Small intestine (tissue), 16 donors: ENCODE results near the gene BACH1. TPM values are rescaled to one million over a fixed set of nuclear protein-coding genes. Genes with fewer than 3 reads are reported as not detected.
"Not testable (repeated sequence)": the region's sequence is repeated elsewhere in the genome, so short reads cannot be mapped to it uniquely, and the experiment has no call there.

Experiments used
- DNase-seq, 2 donors: peaks; one replicate each; pipeline versions ENCODE4 v3.0.0 to v3.0.0-alpha.2; 2013
- FAIRE-seq: peaks from 2 replicates; lab custom pipeline; 2012; peaks lifted over from hg19 to GRCh38; lab: Jason Lieb, UNC
- H3K27ac ChIP-seq, 3 donors: one replicate each; pipeline ENCODE4 v1.5.1; 2013; ENCODE audit warnings: low read length in 2 of 3, mild to moderate bottlenecking in 2 of 3, control low read depth in 1 of 3, inconsistent platforms in 1 of 3, low read depth in 1 of 3, moderate library complexity in 1 of 3
- H3K27me3 ChIP-seq, 3 donors: one replicate each; pipeline ENCODE4 v1.6.1; 2013; ENCODE audit warnings: low read length in 3 of 3, inconsistent platforms in 1 of 3; ENCODE audit not compliant: control insufficient read depth in 3 of 3, insufficient read depth in 3 of 3
- H3K36me3 ChIP-seq, 3 donors: one replicate each; pipeline ENCODE4 v1.6.1; 2013; ENCODE audit warnings: low read length in 3 of 3, inconsistent platforms in 1 of 3, low read depth in 1 of 3, mild to moderate bottlenecking in 1 of 3, moderate library complexity in 1 of 3; ENCODE audit not compliant: control insufficient read depth in 3 of 3, insufficient read depth in 2 of 3
- H3K4me1 ChIP-seq, 3 donors: one replicate each; pipeline ENCODE4 v1.6.1; 2013; ENCODE audit warnings: low read length in 2 of 3, inconsistent platforms in 1 of 3, low read depth in 1 of 3, mild to moderate bottlenecking in 1 of 3, moderate library complexity in 1 of 3; ENCODE audit not compliant: control insufficient read depth in 3 of 3, insufficient read depth in 2 of 3
- H3K4me3 ChIP-seq, 3 donors: one replicate each; pipeline ENCODE4 v1.5.1; 2013; ENCODE audit warnings: low read length in 3 of 3, control low read depth in 1 of 3, inconsistent platforms in 1 of 3, low read depth in 1 of 3, mild to moderate bottlenecking in 1 of 3, moderate library complexity in 1 of 3
- H3K9me3 ChIP-seq, 2 donors: one replicate each; pipeline ENCODE4 v1.6.1; 2013; ENCODE audit warnings: low read depth in 1 of 2, low read length in 1 of 2; ENCODE audit not compliant: control insufficient read depth in 2 of 2, insufficient read depth in 1 of 2
- WGBS, 3 donors: extraction: QIAGEN DNeasy Blood & Tissue Kit; methylation state at CpG; one replicate each; pipeline ENCODE4 v1.1.7; 2013; 5-methylcytosine and 5-hydroxymethylcytosine counted together
- long read RNA-seq, 10 donors: transcript quantifications; one replicate each; lab custom pipeline, GENCODE V29; 2026
- polyA plus RNA-seq, 4 donors: library from polyadenylated mRNA; stranded (reverse) in 3 of 4; unstranded in 1 of 4; fragments of 200-250 nt in 3 of 4; fragments of 120-200 nt in 1 of 4; gene quantifications; one replicate each; pipeline versions ENCODE4 v1.2.1 to v1.2.3, GENCODE V29; 2013
- donor health status: healthy with polysubstance abuse.
- donor health status: control.
- donor health status: control.
- donor health status: Bipolar disorder and iron deficiency.
- donor health status: healthy.

Gene BACH1
- 10 to 100 TPM in 2 of 4 donors, 1 to 10 TPM in 2; 6.5 to 57.6 (median 9.2) TPM for polyA plus RNA-seq
- long read RNA-seq, donor 1, full-length matches to known transcripts, result 11 of 42 reads
- long read RNA-seq, donor 1, partial matches to known transcripts, result 31 of 42 reads
- long read RNA-seq, donor 1, other reads (novel, unspliced or antisense), result 0 of 42 reads
- long read RNA-seq, donor 2, full-length matches to known transcripts, result 2 of 2 reads
- long read RNA-seq, donor 2, partial matches to known transcripts, result 0 of 2 reads
- long read RNA-seq, donor 2, other reads (novel, unspliced or antisense), result 0 of 2 reads
- long read RNA-seq, donor 3, full-length matches to known transcripts, result 2 of 11 reads
- long read RNA-seq, donor 3, partial matches to known transcripts, result 9 of 11 reads
- long read RNA-seq, donor 3, other reads (novel, unspliced or antisense), result 0 of 11 reads
- long read RNA-seq, donor 4, result 0 reads
- long read RNA-seq, donor 5, result 0 reads
- long read RNA-seq, donor 6, partial matches to known transcripts, result 10 of 10 reads
- long read RNA-seq, donor 6, other reads (novel, unspliced or antisense), result 0 of 10 reads
- long read RNA-seq, donor 7, full-length matches to known transcripts, result 4 of 4 reads
- long read RNA-seq, donor 7, partial matches to known transcripts, result 0 of 4 reads
- long read RNA-seq, donor 7, other reads (novel, unspliced or antisense), result 0 of 4 reads
- long read RNA-seq, donor 8, result 0 reads
- long read RNA-seq, donor 9, result 0 reads
- long read RNA-seq, donor 10, full-length matches to known transcripts, result 1 of 12 reads
- long read RNA-seq, donor 10, partial matches to known transcripts, result 11 of 12 reads
- long read RNA-seq, donor 10, other reads (novel, unspliced or antisense), result 0 of 12 reads

- Histone ChIP-seq H3K4me1 (peaks cover 3 to 25% (median 5%) of the 10 kb centered on the region in 3 donors), H3K27ac (peak within 1 kb of the TSS; percentile 90 to 92 (median 91)), H3K9me3 (peaks cover 0 to 10% of the 10 kb centered on the region in 2 donors), H3K36me3 (no peaks in the 10 kb centered on the region), H3K27me3 (no peaks in the 10 kb centered on the region), H3K4me3 (peak within 1 kb of the TSS; percentile 75 to 99 (median 82))
- no peak for FAIRE-seq
- DNase-seq, result peak; percentile 86 to 95
- WGBS, 3 donors, result 3 to 6% (median 5%) methylated on average over 57 to 87 of the region's 87 CpGs
Measured at GRCh38 chr21:29298348-29299045, at the start of gene BACH1. Gene BACH1 (plus strand): TSS chr21:29298922. CDS start chr21:29321281, 22,359 bp downstream.

- not testable (repeated sequence) for DNase-seq, H3K4me1 ChIP-seq, H3K27ac ChIP-seq, H3K27me3 ChIP-seq, H3K4me3 ChIP-seq, FAIRE-seq, H3K36me3 ChIP-seq
- H3K9me3 ChIP-seq, result peaks cover 0 to 11% of the 10 kb centered on the region in 2 donors
Measured at GRCh38 chr21:29249289-29249688, 49.4 kb upstream of the BACH1 start.

GRCh38 chr21:29250636-29251035 is 48.1 kb upstream of the BACH1 start:
- FAIRE-seq (no peak), DNase-seq (no peak)
- peaks cover 0 to 16% of the 10 kb centered on the region in 2 donors for H3K9me3 ChIP-seq
- 82 to 85% (median 83%) methylated on average over 5 of the region's 5 CpGs for whole genome bisulfite sequencing, 3 donors
- no peak overlapping the region for H3K27ac ChIP-seq
- no peaks in the 10 kb centered on the region for H3K4me1 ChIP-seq
- no peaks in the 10 kb centered on the region for H3K36me3 ChIP-seq
- no peak overlapping the region for H3K4me3 ChIP-seq
- no peaks in the 10 kb centered on the region for H3K27me3 ChIP-seq

- H3K27me3 ChIP-seq, H3K36me3 ChIP-seq, H3K4me1 ChIP-seq, DNase-seq, H3K27ac ChIP-seq, H3K4me3 ChIP-seq, FAIRE-seq: not testable (repeated sequence)
- peaks cover 0 to 16% of the 10 kb centered on the region in 2 donors for H3K9me3 ChIP-seq
Measured at GRCh38 chr21:29253861-29254260, 44.9 kb upstream of the BACH1 start.

- Histone ChIP-seq H3K4me1 (no peaks in the 10 kb centered on the region), H3K36me3 (no peaks in the 10 kb centered on the region), H3K4me3 (no peak overlapping the region), H3K27me3 (no peaks in the 10 kb centered on the region), H3K9me3 (peaks cover 0 to 16% of the 10 kb centered on the region in 2 donors), H3K27ac (no peak overlapping the region)
- DNase-seq (no peak), FAIRE-seq (no peak)
- 76 to 91% (median 77%) methylated on average over 1 of the region's 1 CpG for WGBS, 3 donors
Measured at GRCh38 chr21:29254550-29254949, 44.2 kb upstream of the BACH1 start.

GRCh38 chr21:29256126-29256910 is 42.4 kb upstream of the BACH1 start:
- Histone ChIP-seq H3K36me3 (no peaks in the 10 kb centered on the region), H3K27ac (no peak overlapping the region), H3K9me3 (peaks cover 0 to 16% of the 10 kb centered on the region in 2 donors), H3K4me3 (no peak overlapping the region), H3K4me1 (no peaks in the 10 kb centered on the region), H3K27me3 (no peaks in the 10 kb centered on the region)
- WGBS, 3 donors, result 56 to 59% (median 57%) methylated on average over 7 of the region's 7 CpGs
- DNase-seq (no peak), FAIRE-seq (no peak)

- FAIRE-seq (no peak), DNase-seq (peak in 1 of 2 donors; percentile 31)
- H3K4me1 ChIP-seq, result no peaks in the 10 kb centered on the region
- no peak overlapping the region for H3K4me3 ChIP-seq
- H3K36me3 ChIP-seq, result no peaks in the 10 kb centered on the region
- H3K27me3 ChIP-seq, result no peaks in the 10 kb centered on the region
- 76 to 92% (median 82%) methylated on average over 2 of the region's 2 CpGs for WGBS, 3 donors
- H3K27ac ChIP-seq, result no peak overlapping the region
- peaks cover 0 to 15% of the 10 kb centered on the region in 2 donors for H3K9me3 ChIP-seq
Measured at GRCh38 chr21:29257701-29258100, 41.0 kb upstream of the BACH1 start.
